OCI-LY1 (cell line): ENCODE results near the gene CLPTM1L.

ENCODE experiments used
- H2AFZ ChIP-seq: fragments of 200-600 bp; sonication (generic), shearing (Covaris generic); 2 replicates; pipeline ENCODE4 v1.6.0; 2014; ENCODE audit warnings: antibody characterized with exemption, mild to moderate bottlenecking, low read length
- H3F3A ChIP-seq: fragments of 200-600 bp; sonication (generic), shearing (Covaris generic); 2 replicates; pipeline ENCODE4 v1.6.0; 2014; ENCODE audit warnings: mild to moderate bottlenecking, antibody characterized with exemption, low read length, moderate library complexity; ENCODE audit not compliant: insufficient read depth
- H3K27ac ChIP-seq: fragments of 200-600 bp; sonication (generic); 2 replicates; pipeline ENCODE4 v1.5.1; 2014; ENCODE audit warnings: low read length, mixed run types, mild to moderate bottlenecking, low read depth; ENCODE audit not compliant: poor library complexity, severe bottlenecking
- H3K27me3 ChIP-seq: fragments of 200-600 bp; sonication (generic); 2 replicates; pipeline ENCODE4 v1.6.0; 2014; ENCODE audit warnings: antibody characterized with exemption, mild to moderate bottlenecking, low read length, moderate library complexity; ENCODE audit not compliant: insufficient read depth
- H3K36me3 ChIP-seq: fragments of 200-600 bp; sonication (generic); 2 replicates; pipeline ENCODE4 v1.6.1; 2014; ENCODE audit warnings: mild to moderate bottlenecking, antibody characterized with exemption, low read length, moderate library complexity, mixed read lengths; ENCODE audit not compliant: insufficient read depth
- H3K4me1 ChIP-seq: fragments of 200-600 bp; sonication (generic); 2 replicates; pipeline ENCODE4 v1.5.1; 2014; ENCODE audit warnings: mild to moderate bottlenecking, low read length, moderate library complexity; ENCODE audit not compliant: insufficient read depth, severe bottlenecking
- H3K4me2 ChIP-seq: fragments of 200-600 bp; sonication (generic), shearing (Covaris generic); 2 replicates; pipeline ENCODE4 v1.6.1; 2014; ENCODE audit warnings: low read length
- H3K4me3 ChIP-seq: fragments of 200-600 bp; sonication (generic); 2 replicates; pipeline ENCODE4 v1.5.1; 2014; ENCODE audit warnings: low read length, low read depth, mild to moderate bottlenecking, mixed read lengths; ENCODE audit not compliant: poor library complexity, severe bottlenecking
- H3K79me2 ChIP-seq: fragments of 200-600 bp; shearing (Covaris generic); 2 replicates; pipeline ENCODE4 v1.6.1; 2016; ENCODE audit warnings: mixed run types, low read length, mixed read lengths; ENCODE audit not compliant: insufficient read depth
- H3K9ac ChIP-seq: fragments of 200-600 bp; sonication (generic), shearing (Covaris generic); 2 replicates; pipeline ENCODE4 v1.6.1; 2014; ENCODE audit warnings: mild to moderate bottlenecking, low read length, mixed read lengths
- H3K9me2 ChIP-seq: fragments of 200-600 bp; sonication (generic), shearing (Covaris generic); 2 replicates; pipeline ENCODE4 v1.6.1; 2014; ENCODE audit warnings: low read depth, mild to moderate bottlenecking, low read length, mixed read lengths
- H3K9me3 ChIP-seq: fragments of 200-600 bp; shearing (Covaris generic); 2 replicates; pipeline ENCODE4 v1.6.1; 2014; ENCODE audit warnings: low read length, mixed read lengths
- H4K20me1 ChIP-seq: fragments of 200-600 bp; sonication (generic), shearing (Covaris generic); 2 replicates; pipeline ENCODE4 v1.6.0; 2016; ENCODE audit warnings: mild to moderate bottlenecking, low read length; ENCODE audit not compliant: insufficient read depth
- EZH2 ChIP-seq: fragments of 200-600 bp; sonication (generic), shearing (Covaris generic); IDR thresholded peaks from 2 replicates; pipeline ENCODE4 v1.8.0; 2017; ENCODE audit warnings: borderline replicate concordance, mixed run types, mild to moderate bottlenecking, antibody characterized with exemption, low read length, moderate library complexity, mixed read lengths
- TF ChIP-seq, protein P1 (sequence below): fragments of 200-600 bp; sonication (generic), shearing (Covaris generic); IDR thresholded peaks from 2 replicates; pipeline ENCODE4 v1.5.1; 2017; ENCODE audit warnings: mild to moderate bottlenecking, antibody characterized with exemption, low read length, moderate library complexity, mixed read lengths

The CLPTM1L gene

DNA sequence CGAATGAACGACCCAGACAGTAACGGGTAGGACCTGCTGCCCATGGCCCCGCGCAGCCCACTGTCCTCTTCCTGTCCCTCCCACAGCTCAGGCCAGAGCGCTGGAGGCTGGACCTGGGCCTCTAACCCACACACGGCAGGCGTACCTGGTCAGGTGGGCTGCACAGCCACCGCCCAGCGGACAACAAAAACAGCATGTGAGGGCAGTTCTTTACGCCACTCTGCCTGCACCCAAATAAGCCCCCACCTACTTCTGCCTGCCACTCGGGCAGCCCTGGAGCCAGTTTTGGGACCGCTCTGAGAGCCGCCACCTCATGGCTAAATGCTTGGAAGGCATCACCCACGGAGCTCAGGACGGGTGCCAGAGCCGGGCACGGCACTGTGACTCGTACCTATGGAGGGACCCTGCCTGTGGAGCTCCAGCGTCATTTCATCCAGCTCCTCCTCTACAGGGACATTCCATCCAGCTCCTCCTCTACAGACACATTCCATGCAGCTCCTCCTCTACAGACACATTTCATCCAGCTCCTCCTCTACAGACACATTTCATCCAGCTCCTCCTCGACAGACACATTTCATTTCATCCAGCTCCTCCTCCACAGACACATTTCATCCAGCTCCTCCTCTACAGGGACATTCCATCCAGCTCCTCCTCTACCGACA is 18.9 kb downstream of the CLPTM1L start:
- Histone ChIP-seq H3K36me3 (peaks cover 85% of the 10 kb centered on the region), H3K9me3 (no peaks in the 10 kb centered on the region), H3K9me2 (no peaks in the 10 kb centered on the region), H3F3A (no peaks in the 10 kb centered on the region), H3K79me2 (no peaks in the 10 kb centered on the region), H3K27ac (no peak overlapping the region), H3K27me3 (no peaks in the 10 kb centered on the region), H2AFZ (no peak overlapping the region), H3K9ac (no peak overlapping the region), H3K4me3 (no peak overlapping the region), H3K4me2 (no peak overlapping the region), H4K20me1 (no peaks in the 10 kb centered on the region), H3K4me1 (peaks cover 7% of the 10 kb centered on the region)
- TF ChIP-seq EZH2, result no peak
- TF ChIP-seq, protein P1, sequence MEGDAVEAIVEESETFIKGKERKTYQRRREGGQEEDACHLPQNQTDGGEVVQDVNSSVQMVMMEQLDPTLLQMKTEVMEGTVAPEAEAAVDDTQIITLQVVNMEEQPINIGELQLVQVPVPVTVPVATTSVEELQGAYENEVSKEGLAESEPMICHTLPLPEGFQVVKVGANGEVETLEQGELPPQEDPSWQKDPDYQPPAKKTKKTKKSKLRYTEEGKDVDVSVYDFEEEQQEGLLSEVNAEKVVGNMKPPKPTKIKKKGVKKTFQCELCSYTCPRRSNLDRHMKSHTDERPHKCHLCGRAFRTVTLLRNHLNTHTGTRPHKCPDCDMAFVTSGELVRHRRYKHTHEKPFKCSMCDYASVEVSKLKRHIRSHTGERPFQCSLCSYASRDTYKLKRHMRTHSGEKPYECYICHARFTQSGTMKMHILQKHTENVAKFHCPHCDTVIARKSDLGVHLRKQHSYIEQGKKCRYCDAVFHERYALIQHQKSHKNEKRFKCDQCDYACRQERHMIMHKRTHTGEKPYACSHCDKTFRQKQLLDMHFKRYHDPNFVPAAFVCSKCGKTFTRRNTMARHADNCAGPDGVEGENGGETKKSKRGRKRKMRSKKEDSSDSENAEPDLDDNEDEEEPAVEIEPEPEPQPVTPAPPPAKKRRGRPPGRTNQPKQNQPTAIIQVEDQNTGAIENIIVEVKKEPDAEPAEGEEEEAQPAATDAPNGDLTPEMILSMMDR, result no peak

DNA sequence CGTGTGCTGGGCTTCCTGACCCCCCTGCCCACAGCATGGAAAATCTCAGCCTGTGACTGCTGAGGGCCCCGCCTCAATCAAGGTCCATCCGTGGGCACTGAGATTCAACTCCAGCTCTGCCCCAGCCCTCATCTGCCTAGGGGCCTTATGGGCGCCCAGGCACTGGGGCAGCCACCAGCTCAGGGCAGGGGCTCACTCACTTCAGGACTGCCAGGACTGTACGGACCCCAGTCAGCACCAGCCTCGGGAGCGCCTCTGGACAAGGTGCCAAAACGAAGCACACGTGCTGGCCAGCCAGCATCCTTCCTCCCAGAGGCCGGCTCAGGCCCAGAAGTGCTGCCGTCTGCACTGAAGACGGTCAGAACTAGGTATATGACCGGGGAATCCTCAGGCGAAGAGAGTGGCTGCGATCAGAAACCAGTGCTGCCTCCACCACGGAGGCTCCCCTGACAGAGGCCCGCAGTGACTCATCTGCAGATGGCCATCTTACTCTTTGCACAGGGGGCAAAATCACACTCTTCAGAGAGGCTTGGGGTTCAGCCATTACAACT is 19.6 kb downstream of the CLPTM1L start:
- Histone ChIP-seq H3K36me3 (peaks cover 85% of the 10 kb centered on the region), H3K4me1 (no peaks in the 10 kb centered on the region), H3K9me3 (no peaks in the 10 kb centered on the region), H3K27ac (no peak overlapping the region), H3K9me2 (no peaks in the 10 kb centered on the region), H3K79me2 (no peaks in the 10 kb centered on the region), H3K27me3 (no peaks in the 10 kb centered on the region), H3K9ac (no peak overlapping the region), H4K20me1 (no peaks in the 10 kb centered on the region), H2AFZ (no peak overlapping the region), H3F3A (no peaks in the 10 kb centered on the region), H3K4me2 (no peak overlapping the region), H3K4me3 (no peak overlapping the region)
- TF ChIP-seq, protein P1, result no peak
- no peak for TF ChIP-seq EZH2

DNA sequence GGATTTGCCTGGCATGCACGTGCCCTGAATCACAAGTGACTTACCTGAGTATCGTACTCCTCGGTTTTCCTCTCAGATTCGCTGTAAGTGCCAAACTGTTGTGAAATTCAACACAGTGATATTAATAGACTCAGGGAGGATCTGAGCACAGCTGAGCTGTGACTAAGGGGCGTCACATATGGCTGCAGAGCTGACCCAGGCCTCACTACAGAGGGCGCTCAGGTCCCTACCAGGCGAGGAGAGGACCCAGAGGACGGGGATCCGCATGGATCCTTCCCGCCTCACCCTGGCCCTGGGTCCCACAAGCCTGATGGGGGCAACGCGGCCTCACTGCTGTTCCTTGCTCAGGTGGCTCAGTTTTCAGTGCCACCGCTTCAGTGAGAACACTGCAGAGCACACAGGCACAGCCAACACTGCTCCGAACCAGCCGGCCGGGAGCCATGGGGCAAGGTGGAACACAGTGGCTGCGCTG is 20.1 kb downstream of the CLPTM1L start:
- no peaks in the 10 kb centered on the region for H3K9me3 ChIP-seq
- no peak overlapping the region for H3K9ac ChIP-seq
- no peaks in the 10 kb centered on the region for H3K27me3 ChIP-seq
- H3K27ac ChIP-seq, result no peak overlapping the region
- no peaks in the 10 kb centered on the region for H3K9me2 ChIP-seq
- no peaks in the 10 kb centered on the region for H4K20me1 ChIP-seq
- H3K4me1 ChIP-seq, result no peaks in the 10 kb centered on the region
- no peak overlapping the region for H3K4me3 ChIP-seq
- TF ChIP-seq, protein P1, result no peak
- no peak for TF ChIP-seq EZH2
- H3K36me3 ChIP-seq, result peaks cover 85% of the 10 kb centered on the region
- no peak overlapping the region for H2AFZ ChIP-seq
- H3F3A ChIP-seq, result no peaks in the 10 kb centered on the region
- no peak overlapping the region for H3K4me2 ChIP-seq
- H3K79me2 ChIP-seq, result no peaks in the 10 kb centered on the region
